ENCODE measurements around the gene FAM234B.

GRCh38 chr12:13067322-13067721 lies 23.1 kb downstream of the FAM234B start:
- TF ChIP-seq CTCF (IDR thresholded peaks at IDR 0.05; ENCODE audit: low read depth, low read length) (no peak), EZH2phosphoT487 (IDR thresholded peaks at IDR 0.05; ENCODE audit: low read depth) (no peak)

All from OCI-LY3 (cell line).